GM18511 (cell line): ENCODE data around the gene ARHGEF28.

ENCODE experiments used
- ATAC-seq: cut with Tn5 transposase; IDR thresholded peaks from one replicate; pipeline ENCODE4 v1.9.1; 2021; ENCODE audit warnings: mild to moderate bottlenecking, moderate library complexity; ENCODE audit not compliant: unreplicated experiment

ARHGEF28 gene

DNA sequence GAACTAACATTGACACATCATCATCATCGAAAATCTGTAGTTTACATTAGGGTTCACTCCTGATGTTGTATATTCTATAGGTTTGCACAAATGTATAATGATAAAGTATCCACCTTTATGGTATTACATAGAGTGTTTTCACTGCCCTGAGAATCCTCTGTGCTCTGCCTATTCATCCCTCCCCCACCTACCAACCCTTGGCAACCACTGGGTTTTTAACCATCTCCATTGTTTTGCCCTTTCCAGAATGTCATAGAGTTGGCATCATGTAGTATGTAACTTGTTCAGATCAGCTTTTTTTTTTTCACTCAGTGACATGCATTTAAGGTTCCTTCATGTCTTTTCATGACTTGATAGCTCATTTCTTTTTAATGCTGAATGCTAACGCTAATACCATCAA is 106.0 kb downstream of the ARHGEF28 start:
- no peak for ATAC-seq

DNA sequence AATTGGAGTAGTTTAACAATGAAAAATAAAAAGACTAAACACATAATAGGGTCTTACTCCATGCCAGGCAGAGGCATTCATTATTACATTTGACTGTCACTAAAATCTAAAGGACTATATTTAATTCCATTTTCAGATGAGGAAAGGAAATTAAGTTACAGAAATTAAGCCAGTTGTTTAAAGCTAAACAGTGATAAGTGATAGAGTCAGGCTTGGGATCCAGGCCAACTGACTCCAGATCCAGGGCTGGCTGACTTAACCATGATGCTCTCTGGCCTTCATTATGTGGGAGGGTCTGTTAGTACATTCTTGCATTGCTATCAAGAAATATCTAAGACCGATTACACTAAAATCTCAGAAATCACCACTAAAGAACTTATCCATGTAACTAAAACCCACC is 107.2 kb downstream of the ARHGEF28 start:
- no peak for ATAC-seq

DNA sequence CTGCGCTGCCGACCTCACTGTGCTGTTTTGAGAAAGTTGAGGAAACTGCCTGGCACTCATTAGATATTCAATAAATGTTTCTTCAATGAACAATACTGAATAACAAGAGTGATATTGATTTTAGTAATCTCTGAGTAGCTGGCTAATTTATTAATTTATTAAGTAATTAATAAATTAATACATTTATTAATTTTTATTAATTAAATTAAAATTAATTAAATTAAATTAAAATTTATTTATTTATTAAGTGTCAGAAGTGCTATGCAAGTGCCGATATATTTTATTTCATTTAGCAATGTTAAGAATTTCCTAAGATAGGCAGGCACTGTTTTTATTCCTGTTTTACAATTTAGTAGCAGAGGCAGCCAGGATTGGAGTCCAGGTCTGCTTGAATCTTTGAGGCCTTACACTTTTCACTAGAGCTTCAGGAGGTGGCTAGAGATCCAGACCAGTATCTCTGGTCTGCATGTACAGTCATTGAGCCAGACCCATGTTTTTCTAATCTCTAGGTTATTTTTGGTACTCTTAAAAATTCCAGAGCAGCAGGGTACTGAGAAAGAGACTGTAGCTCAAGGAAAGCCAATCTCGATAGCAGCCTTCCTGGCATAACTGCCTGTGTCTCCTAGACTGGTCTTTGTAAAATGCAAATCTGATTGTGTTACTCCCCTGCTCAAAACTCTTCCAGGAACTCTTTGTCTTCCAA is 109.2 kb downstream of the ARHGEF28 start:
- ATAC-seq: no peak

DNA sequence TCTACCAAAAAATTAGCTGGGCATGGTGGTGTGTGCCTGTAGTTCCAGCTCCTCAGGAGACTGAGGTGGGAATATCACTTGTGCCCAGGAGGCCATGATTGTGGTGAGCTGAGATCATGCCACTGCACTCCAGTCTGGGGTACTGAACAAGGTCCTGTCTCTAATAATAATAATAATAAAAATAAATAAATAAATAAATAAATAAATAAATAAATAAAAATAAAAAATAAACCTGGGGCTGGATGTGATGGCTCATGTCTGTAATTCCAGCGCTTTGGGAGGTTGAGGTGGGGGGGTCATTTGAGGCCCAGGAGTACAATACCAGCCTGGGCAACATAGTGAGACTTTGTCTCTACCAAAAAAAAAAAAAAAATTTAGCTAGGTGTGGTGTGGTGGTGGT is 113.7 kb downstream of the ARHGEF28 start:
- no peak for ATAC-seq

DNA sequence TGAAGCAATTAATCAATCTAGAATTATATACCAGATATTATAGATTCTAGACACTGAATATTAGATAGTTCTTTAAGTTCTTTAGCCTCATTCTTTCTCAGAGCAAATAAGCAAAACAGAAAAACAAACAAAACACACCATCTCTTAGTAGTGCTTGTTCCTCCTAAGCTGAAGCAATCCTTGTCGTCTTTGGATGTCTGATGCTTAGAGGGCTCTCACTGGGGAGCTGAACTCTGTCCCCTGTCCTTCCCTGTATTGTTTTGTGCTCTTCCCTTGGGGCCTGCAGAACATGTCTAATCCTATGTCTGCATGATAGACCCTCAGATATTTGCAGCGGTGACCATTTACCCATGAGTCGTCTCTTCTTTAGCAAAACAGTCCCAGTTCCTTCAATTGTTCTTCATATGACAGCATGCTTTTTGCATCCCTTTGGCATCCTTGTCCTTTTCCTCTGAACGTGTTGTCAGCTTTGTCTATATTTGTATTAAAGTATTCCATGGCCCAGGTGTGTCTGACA is 114.3 kb downstream of the ARHGEF28 start:
- no peak for ATAC-seq

DNA sequence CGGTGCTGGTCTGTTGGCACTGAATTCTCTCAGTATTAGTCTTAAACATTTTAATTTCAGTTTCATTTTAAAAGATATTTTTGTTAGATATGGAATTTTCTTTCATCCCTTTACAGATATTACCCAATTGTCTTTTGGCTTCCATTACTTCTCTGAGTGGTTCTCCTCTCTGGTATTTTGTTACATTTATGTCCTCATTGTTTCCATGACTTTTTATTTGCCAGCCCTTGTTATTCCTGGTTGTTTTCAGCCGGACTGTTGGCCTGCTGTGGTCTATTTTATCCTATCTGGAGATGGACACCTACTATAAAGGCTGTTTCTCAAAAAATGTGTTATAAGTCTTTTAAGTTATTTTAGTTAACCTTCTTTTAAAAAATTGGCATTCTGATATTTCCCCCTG is 117.2 kb downstream of the ARHGEF28 start:
- no peak for ATAC-seq

DNA sequence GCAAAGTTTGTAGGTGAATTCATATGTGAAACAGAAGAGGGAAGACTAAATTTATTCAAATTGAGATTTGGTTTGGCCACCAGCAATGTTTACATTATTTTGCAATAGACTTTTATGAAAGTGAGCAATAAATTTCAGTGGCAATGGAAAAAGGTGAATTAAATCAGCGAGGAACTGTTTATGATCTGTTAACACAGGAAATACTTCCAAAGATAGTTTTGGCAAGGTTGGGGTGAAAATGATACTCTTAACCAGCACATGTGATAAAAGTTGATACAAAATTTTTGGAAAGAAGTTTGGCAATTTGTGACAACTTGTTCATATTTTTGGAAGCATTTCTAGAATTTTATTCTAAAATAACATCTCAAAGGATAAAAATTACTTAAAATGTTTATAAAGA is 119.8 kb downstream of the ARHGEF28 start:
- no peak for ATAC-seq

DNA sequence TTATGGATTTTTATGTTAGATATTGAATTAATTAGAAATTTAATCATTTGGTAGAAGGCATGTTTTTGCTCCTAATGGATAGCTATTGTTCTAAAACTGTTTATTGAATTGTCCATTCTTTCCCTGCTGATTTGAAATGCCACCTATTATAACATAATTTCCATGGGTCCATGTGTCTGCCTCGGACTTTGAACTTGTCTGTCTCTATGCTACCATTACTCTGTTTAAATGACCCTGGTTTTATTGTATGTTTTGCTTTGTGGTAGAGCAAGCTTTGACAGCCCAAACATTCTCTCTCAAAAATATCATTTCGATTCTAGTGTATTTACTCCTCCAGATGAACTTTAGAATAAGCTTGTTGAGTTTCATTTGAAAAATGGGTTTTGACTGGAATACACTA is 120.6 kb downstream of the ARHGEF28 start:
- ATAC-seq: no peak

DNA sequence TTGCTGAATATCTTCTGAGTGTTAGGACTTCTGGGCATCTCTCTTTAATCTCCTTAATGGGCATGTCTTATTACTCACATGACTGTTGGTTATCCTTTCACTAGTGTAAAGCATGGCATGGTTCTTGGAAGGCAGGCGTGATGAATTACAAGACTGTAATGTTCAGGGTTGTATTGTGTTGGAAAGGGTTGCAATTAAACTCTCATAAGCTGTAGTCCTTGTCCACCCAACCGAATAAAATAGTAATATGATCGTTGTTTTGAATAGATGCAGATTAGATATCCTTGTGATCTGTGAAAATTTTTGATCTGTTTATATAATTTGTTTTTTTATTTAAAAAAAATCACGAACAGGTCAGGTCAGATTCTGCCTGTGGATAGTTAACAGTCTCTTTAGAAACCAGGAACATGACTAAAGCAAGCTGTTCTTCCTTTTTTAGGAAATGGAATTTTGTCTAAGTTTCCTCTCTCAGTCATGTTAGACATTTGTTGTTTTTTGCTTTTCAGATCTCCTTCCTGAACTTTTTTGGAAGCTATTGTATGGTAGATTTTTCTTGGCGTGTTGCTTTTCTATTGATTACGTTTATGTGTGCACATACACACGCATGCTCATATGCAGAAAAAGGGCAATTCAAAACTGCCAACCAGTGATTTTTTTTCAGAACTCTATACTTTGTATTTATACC is 121.8 kb downstream of the ARHGEF28 start:
- no peak for ATAC-seq

DNA sequence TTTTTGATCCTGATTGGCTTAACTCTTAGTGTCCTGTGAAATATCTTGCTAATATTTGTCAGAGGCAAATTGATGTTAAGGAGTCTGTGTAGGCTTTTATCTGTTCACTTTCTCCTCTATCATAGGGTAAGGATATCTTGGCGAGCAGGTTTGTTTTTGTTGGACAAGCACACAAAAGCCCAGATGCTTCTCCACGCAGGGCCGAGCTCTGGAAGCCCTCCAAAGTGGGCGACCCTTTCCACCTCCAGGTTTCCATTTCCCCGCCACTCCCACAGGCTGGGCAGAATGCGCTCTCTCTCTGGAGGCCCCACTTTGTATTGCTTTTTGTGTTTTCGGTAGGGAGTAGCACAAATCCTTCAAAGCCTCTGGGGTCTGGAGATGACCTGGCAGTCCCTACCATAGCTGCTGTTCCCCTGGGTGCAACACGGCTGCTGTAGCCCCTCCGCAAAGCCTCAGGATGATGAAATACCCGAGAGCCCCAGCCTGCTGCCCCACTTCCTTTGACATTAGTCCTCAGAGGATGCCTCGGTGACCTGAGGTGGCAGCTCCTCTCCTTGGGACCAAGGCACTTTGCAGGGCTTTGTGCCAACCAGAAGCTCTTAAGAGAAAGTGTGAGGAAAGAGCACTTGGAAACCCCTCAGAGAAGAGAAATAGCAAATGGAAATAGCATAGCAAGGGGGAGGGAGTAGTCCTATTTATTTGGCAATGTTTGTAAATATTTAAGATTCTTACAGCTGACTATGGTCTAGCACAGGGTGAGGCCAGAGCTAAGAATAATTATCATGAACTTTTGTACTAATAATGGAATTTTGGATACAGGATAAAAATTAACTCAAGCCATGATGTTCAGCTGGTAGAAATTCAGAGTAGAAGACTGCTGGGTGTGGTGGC is 122.8 kb downstream of the ARHGEF28 start:
- no peak for ATAC-seq

DNA sequence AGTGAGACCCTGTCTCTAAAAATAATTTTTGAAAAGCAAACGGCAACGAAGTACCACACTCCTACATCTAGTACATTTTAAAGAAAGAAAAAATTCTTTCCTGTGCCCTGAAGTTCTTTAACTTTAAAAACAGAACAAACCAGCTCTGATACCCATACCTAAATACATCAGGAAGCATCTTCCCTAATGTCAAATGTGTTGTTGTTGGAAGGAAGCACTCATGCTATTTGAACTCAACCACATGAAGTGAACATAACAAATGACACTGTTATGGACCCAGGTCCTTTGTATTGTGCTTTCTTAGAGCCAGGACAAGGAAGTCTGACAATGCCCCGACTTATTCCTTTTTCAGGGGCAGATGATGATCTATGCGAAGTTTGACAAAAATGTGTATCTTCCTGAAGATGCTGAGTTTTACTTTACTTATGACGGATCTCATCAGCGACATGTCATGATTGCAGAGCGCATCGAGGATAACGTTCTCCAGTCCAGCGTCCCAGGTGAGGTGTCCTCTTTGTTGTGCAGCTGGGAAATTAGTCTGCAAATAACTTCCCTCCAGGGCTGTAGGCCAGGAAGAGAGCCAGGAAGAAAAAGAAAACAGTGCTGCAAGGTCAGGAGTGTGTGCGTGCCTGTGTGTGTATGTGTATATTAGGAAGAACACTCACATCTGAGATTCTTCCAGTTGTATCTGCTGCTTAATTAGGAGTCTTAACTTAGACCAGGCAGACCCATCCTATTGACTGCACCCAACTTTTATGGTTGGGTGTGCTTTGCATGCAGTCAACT is 123.7 kb downstream of the ARHGEF28 start:
- ATAC-seq: no peak

DNA sequence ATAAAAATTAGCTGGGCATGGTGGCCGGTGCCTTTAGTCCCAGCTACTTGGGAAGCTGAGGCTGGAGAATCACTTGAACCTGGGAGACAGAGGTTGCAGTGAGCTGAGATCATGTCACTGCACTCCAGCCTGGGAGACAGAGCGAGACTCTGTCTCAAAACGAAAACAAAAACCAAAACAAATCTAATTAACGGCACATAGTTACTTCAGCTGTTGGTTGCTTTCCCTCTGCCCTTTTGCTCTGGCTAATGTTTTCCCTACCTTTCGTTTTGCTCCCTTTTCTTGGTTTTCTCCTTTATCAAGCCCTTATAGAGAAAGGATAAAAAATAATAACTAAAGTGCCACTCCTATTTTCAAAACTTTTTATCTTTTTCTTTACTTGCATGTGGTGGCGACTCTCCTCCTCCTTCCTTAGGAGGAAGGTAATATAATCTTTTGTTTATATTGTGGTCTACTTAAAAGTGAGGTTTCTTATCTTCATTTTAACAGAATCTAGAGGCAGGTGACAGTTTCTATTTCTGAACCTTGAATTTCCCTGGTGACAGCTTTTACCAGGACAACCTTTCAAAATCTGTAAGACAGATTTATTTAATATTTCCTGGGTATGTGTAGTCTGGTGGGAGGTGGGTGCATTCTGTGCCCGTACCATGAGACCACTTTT is 125.4 kb downstream of the ARHGEF28 start:
- no peak for ATAC-seq

DNA sequence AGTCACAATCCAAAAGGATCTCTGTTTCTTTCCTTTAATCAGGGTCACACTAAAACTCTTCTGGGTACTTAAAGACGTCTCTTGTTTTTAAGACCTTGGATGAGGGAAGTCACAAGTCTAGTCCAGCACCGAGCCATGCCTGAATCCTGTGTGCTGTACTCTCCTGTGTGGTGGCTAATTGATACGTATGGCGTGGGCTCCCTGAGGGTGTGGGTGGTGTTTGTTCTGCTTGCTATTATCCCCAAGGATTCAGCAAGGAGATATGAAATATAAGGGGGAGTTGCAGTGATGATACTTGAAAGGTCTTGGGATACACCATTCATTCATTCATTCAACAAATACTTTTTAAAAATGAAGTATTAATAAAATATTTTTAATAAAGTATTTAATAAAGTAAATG is 128.3 kb downstream of the ARHGEF28 start:
- ATAC-seq: no peak

DNA sequence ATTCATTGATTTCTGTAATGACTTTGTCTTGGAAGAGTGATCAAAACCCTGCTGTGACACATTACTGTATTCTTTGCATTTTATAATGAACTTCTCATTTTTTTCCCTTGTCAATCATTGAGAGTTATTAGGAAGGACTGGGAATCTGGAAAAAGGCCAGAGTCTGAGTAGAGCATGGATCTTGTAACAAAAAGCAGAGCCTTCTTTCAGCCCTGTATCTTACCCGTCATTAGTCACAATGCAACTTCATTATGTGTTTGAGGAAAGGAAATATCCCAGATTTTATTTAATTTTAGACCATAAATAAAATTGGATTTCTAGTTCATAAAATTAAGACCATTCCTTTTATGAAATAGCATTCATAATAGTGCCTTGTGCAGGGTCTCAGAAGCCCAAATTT is 131.4 kb downstream of the ARHGEF28 start:
- ATAC-seq: no peak

DNA sequence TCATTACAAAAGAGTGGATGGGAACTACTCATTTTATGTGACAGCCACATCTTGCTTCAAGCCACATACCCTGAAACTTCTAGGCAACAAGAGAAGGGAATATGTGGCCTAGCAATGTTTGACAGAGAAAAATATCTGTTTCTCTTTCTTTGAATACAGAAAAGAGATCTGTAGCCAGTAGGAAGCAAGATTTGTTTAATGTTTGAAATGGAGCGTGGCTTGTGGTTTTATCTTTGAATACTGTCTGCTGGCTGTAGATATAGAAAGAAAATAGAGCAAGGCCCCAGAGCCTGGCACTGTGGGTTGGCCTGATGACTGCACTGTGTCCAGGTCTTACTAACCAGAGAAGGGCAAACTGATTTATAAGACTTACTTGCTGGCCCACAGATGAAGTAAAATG is 133.8 kb downstream of the ARHGEF28 start:
- no peak for ATAC-seq

DNA sequence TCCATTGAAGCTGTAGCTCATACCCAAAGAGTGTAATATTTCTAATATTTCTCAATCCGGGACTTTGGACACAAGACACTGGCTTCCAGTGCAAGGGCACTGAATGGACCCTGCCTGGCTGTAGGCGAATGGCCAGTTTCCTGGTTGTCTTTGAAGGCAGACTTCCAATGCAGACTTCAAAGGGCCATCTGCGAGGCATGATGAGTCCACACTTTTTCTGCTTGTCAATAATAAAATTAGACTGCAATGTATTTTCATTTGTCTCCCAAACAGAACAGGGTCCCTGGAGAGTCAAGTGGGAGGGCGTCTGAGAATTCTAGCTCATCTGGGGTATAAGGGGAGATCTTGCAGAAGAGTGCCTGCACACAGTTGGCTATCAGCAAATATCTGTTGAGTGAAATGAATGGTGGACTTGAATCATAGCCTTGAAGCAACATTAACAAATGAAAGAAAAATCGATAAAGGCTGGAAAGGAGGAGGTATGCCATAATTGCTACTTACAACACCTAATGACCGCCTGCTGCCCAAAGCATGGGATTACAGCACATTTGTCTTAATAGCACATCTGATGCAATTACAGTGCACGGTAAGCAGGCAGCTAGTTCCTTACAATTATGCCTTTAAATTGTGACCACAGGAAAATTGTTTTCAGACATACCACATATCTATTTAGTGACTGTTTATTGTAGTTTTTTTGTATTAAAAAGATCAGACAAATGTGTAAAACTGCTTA is 137.5 kb downstream of the ARHGEF28 start:
- ATAC-seq: no peak

DNA sequence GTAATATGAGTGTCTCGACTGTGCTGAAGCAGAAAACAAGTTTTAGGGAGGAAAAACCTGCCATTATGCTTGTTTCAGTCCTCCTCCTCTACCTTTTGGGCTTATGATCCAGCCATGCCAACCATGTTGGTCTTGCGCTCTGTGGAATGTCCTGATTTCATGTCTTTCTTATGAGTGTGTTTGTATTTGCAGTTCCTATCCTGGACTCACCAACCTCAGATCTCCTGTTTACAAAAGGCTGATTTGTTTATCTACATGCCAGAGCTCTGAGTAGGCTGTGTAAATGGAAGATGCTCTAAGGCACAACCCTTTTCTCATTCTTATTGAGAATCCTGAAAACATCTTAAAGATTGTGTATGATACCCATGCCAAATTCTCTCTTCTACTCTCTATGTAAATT is 138.6 kb downstream of the ARHGEF28 start:
- ATAC-seq: no peak

DNA sequence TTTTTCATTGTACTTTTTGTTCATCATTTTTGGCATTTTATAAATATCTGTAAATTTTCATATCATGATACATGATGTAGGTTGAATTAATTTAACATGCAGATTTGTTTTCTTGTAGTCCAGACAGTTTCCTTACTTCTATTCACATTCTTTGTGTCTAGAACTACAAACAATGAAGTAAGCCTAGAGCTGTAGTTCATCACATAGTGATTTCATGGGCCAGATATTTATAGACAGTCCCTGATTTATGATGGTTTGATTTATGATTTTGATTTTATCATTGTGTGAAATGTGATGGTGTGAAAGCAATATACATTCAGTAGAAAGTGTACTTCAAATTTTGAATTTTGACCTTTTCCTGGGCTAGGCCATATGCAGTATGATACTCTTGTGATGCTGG is 139.0 kb downstream of the ARHGEF28 start:
- no peak for ATAC-seq

DNA sequence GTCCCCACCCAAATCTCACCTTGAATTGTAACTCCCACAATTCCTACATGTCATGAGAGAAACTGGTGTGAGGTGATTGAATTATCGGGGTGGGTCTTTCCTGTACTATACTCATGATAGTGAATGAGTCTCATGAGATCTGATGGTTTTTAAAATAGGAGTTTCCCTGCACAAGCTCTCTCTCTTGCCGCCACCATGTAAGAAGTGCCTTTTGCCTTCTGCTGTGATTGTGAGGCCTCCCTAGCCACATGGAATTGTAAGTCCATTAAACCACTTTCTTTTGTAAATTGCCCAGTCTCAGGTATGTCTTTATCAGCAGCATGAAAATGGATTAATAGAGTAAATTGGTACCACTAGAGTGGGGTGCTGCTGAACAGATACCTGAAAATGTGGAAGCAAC is 140.9 kb downstream of the ARHGEF28 start:
- no peak for ATAC-seq
